SH-SY5Y (cell line): ENCODE measurements around the gene CCDC85C.

Source experiments
- GATA2 ChIP-seq: IDR thresholded peaks from 2 replicates; pipeline ENCODE4 v1.6.1; 2011; ENCODE audit warnings: mild to moderate bottlenecking, low read depth, low read length
- GATA3 ChIP-seq: IDR thresholded peaks from 2 replicates; pipeline ENCODE4 v1.6.1; 2011; ENCODE audit warnings: low read depth, mild to moderate bottlenecking, low read length, moderate library complexity

DNA sequence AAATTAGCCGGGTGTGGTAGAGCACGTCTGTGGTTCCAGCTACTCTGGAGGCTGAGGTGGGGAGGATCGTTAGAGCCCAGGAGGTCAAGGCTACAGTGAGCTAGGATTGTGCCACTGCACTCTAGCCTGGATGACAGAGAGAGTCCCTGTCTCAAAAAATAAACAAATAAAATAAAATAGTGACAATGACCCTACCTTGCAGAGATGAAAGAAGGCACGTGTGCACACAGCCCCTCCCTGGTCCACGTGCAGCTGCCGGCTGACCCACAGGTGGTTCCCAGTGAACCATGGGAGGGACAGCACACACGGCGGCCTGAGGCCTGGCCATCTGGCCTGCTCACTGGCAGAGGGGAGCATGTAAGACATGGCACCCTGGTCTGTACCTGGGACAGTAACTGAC lies 45.6 kb upstream of the CCDC85C start:
- TF ChIP-seq GATA2 (no peak), GATA3 (no peak)
